Activated T-helper 2 cell treated with anti-CD3 and anti-CD28 coated beads, Interferon-gamma antibody, Interleukin-2, Interleukin-4, amounts not matched to agents 10 μg/mL and 5 μg/mL and 100 μg/mL, durations not matched to agents 14 hours and 24 hours and 36 hours (primary cell): ENCODE data around the gene SDK2. TPM values are rescaled to one million over a fixed set of nuclear protein-coding genes. Genes with fewer than 3 reads are reported as not detected.

Experiments used
- DNase-seq: peaks from one replicate; pipeline ENCODE4 v3.0.0; 2021; ENCODE audit warnings: low spot score
- H3K27ac Mint-ChIP-seq: one replicate; pipeline ENCODE4 v1.8.0; 2021; ENCODE audit warnings: mixed read lengths
- H3K27me3 Mint-ChIP-seq: one replicate; pipeline ENCODE4 v1.8.0; 2021; ENCODE audit warnings: low read depth, mixed read lengths
- H3K36me3 Mint-ChIP-seq: one replicate; pipeline ENCODE4 v1.8.0; 2021; ENCODE audit warnings: low read depth, mixed read lengths
- H3K4me1 Mint-ChIP-seq: one replicate; pipeline ENCODE4 v1.8.0; 2021; ENCODE audit warnings: low read depth, mixed read lengths
- H3K4me3 Mint-ChIP-seq: one replicate; pipeline ENCODE4 v1.8.0; 2021; ENCODE audit warnings: low read depth, mild to moderate bottlenecking, moderate library complexity, mixed read lengths
- H3K9me3 Mint-ChIP-seq: one replicate; pipeline ENCODE4 v1.8.0; 2021; ENCODE audit warnings: mixed read lengths
- intact Hi-C: fragments of 100-400 bp; cut with micrococcal nuclease; formaldehyde crosslinking; loops from one replicate; pipeline ENCODE4 v1.15.1; 2023
- total RNA-seq: library from RNA; stranded (reverse); gene quantifications from 2 replicates; pipeline ENCODE4 v1.2.3, GENCODE V29; 2022

The SDK2 gene
- total RNA-seq, 1 donor from 2014 or later = 0.07 TPM

- Mint-ChIP-seq H3K4me1 (no peaks in the 10 kb centered on the region), H3K4me3 (no peak overlapping the region), H3K27ac (no peak overlapping the region), H3K9me3 (no peaks in the 10 kb centered on the region), H3K36me3 (no peaks in the 10 kb centered on the region), H3K27me3 (peaks cover 1% of the 10 kb centered on the region)
- intact Hi-C loops = no loop called here
- no peak for DNase-seq
These were observed 33.8 kb downstream of the SDK2 start for GRCh38 chr17:73610331-73610911.

GRCh38 chr17:73609758-73610157 is 34.5 kb downstream of the SDK2 start:
- H3K27ac Mint-ChIP-seq = no peak overlapping the region
- H3K27me3 Mint-ChIP-seq = peaks cover 1% of the 10 kb centered on the region
- H3K4me1 Mint-ChIP-seq = no peaks in the 10 kb centered on the region
- H3K9me3 Mint-ChIP-seq = no peaks in the 10 kb centered on the region
- no peak overlapping the region for H3K4me3 Mint-ChIP-seq
- DNase-seq = no peak
- intact Hi-C loops = no loop called here
- H3K36me3 Mint-ChIP-seq = no peaks in the 10 kb centered on the region

GRCh38 chr17:73609060-73609459 is 35.2 kb downstream of the SDK2 start:
- Mint-ChIP-seq H3K9me3 (no peaks in the 10 kb centered on the region), H3K27ac (no peak overlapping the region), H3K27me3 (peaks cover 1% of the 10 kb centered on the region), H3K4me1 (no peaks in the 10 kb centered on the region), H3K4me3 (no peak overlapping the region), H3K36me3 (no peaks in the 10 kb centered on the region)
- intact Hi-C loops = no loop called here
- DNase-seq = no peak

GRCh38 chr17:73605444-73605843 is 38.8 kb downstream of the SDK2 start:
- Mint-ChIP-seq H3K4me3 (no peak overlapping the region), H3K27ac (no peak overlapping the region), H3K36me3 (no peaks in the 10 kb centered on the region), H3K27me3 (peaks cover 1% of the 10 kb centered on the region), H3K4me1 (no peaks in the 10 kb centered on the region), H3K9me3 (no peaks in the 10 kb centered on the region)
- DNase-seq = no peak
- intact Hi-C loops = no loop called here

GRCh38 chr17:73604476-73604875 is 39.8 kb downstream of the SDK2 start:
- intact Hi-C loops = no loop called here
- Mint-ChIP-seq H3K9me3 (no peaks in the 10 kb centered on the region), H3K4me1 (no peaks in the 10 kb centered on the region), H3K27ac (no peak overlapping the region), H3K36me3 (no peaks in the 10 kb centered on the region), H3K27me3 (peaks cover 1% of the 10 kb centered on the region), H3K4me3 (no peak overlapping the region)
- DNase-seq = no peak

- Mint-ChIP-seq H3K4me1 (no peaks in the 10 kb centered on the region), H3K36me3 (no peaks in the 10 kb centered on the region), H3K9me3 (no peaks in the 10 kb centered on the region), H3K27me3 (peaks cover 1% of the 10 kb centered on the region), H3K27ac (no peak overlapping the region), H3K4me3 (no peak overlapping the region)
- DNase-seq = no peak
- intact Hi-C loops = no loop called here
These were observed 40.3 kb downstream of the SDK2 start for GRCh38 chr17:73603971-73604370.

GRCh38 chr17:73600103-73600871 is 44.0 kb downstream of the SDK2 start:
- DNase-seq = no peak
- Mint-ChIP-seq H3K27me3 (no peaks in the 10 kb centered on the region), H3K27ac (no peak overlapping the region), H3K4me3 (no peak overlapping the region), H3K9me3 (no peaks in the 10 kb centered on the region), H3K36me3 (no peaks in the 10 kb centered on the region), H3K4me1 (no peaks in the 10 kb centered on the region)
- intact Hi-C loops = no loop called here

- Mint-ChIP-seq H3K4me1 (peaks cover under 1% of the 10 kb centered on the region), H3K9me3 (no peaks in the 10 kb centered on the region), H3K36me3 (no peaks in the 10 kb centered on the region), H3K27ac (no peak overlapping the region), H3K4me3 (no peak overlapping the region), H3K27me3 (no peaks in the 10 kb centered on the region)
- no peak for DNase-seq
- intact Hi-C loops = loop anchor here (10.0 kb wide), 1 partner anchor 115 kb away; no protein-coding TSS in a partner anchor
These were observed 44.6 kb downstream of the SDK2 start for GRCh38 chr17:73599599-73599998.

GRCh38 chr17:73598212-73598611 is 46.0 kb downstream of the SDK2 start:
- no peak for DNase-seq
- Mint-ChIP-seq H3K36me3 (no peaks in the 10 kb centered on the region), H3K27me3 (no peaks in the 10 kb centered on the region), H3K4me3 (no peak overlapping the region), H3K27ac (no peak overlapping the region), H3K4me1 (peaks cover 5% of the 10 kb centered on the region), H3K9me3 (no peaks in the 10 kb centered on the region)
- intact Hi-C loops = loop anchor here (10.0 kb wide), 1 partner anchor 117 kb away; no protein-coding TSS in a partner anchor

GRCh38 chr17:73595931-73596330 is 48.3 kb downstream of the SDK2 start:
- H3K27ac Mint-ChIP-seq = no peak overlapping the region

GRCh38 chr17:73595479-73595878 is 48.8 kb downstream of the SDK2 start:
- H3K4me1 Mint-ChIP-seq = peaks cover 24% of the 10 kb centered on the region
- H3K9me3 Mint-ChIP-seq = no peaks in the 10 kb centered on the region
- H3K27ac Mint-ChIP-seq = no peak overlapping the region
- intact Hi-C loops = loop anchor here (10.0 kb wide), 1 partner anchor 119 kb away; no protein-coding TSS in a partner anchor
- no peak for DNase-seq
- no peaks in the 10 kb centered on the region for H3K27me3 Mint-ChIP-seq
- no peaks in the 10 kb centered on the region for H3K36me3 Mint-ChIP-seq
- H3K4me3 Mint-ChIP-seq = no peak overlapping the region

More at GRCh38 chr17:73595931-73596330, 48.3 kb downstream of the SDK2 start:
- Mint-ChIP-seq H3K36me3 (no peaks in the 10 kb centered on the region), H3K27me3 (no peaks in the 10 kb centered on the region), H3K9me3 (no peaks in the 10 kb centered on the region), H3K4me1 (peaks cover 24% of the 10 kb centered on the region), H3K4me3 (no peak overlapping the region)
- DNase-seq = no peak
- intact Hi-C loops = loop anchor here (10.0 kb wide), 1 partner anchor 119 kb away; no protein-coding TSS in a partner anchor

GRCh38 chr17:73595068-73595467 is 49.2 kb downstream of the SDK2 start:
- Mint-ChIP-seq H3K36me3 (no peaks in the 10 kb centered on the region), H3K27me3 (no peaks in the 10 kb centered on the region), H3K9me3 (no peaks in the 10 kb centered on the region), H3K27ac (no peak overlapping the region), H3K4me1 (peaks cover 24% of the 10 kb centered on the region), H3K4me3 (no peak overlapping the region)
- no peak for DNase-seq
- intact Hi-C loops = loop anchor here (10.0 kb wide), 1 partner anchor 120 kb away; no protein-coding TSS in a partner anchor

GRCh38 chr17:73594598-73594997 is 49.6 kb downstream of the SDK2 start:
- Mint-ChIP-seq H3K4me1 (peaks cover 26% of the 10 kb centered on the region), H3K27ac (no peak overlapping the region), H3K36me3 (no peaks in the 10 kb centered on the region), H3K4me3 (no peak overlapping the region), H3K9me3 (no peaks in the 10 kb centered on the region), H3K27me3 (no peaks in the 10 kb centered on the region)
- intact Hi-C loops = loop anchor here (10.0 kb wide), 1 partner anchor 120 kb away; no protein-coding TSS in a partner anchor
- no peak for DNase-seq
